HEK293 (cell line): Measurements from ENCODE around the gene USP2.

Experiments
- CTCF ChIA-PET: fragments of 350-600 bp; formaldehyde crosslinking; extraction: SDS; loops from one replicate; lab custom pipeline; 2021; ENCODE audit warnings: antibody characterized with exemption; lab: Yijun Ruan, JAX
- POLR2A ChIA-PET: fragments of 300-600 bp; formaldehyde crosslinking; extraction: SDS; loops from one replicate; lab custom pipeline; 2020; ENCODE audit warnings: antibody characterized with exemption, inconsistent platforms; lab: Yijun Ruan, JAX
- H3K27ac ChIP-seq: fragments of 200-500 bp; sonication (Bioruptor generic); 2 replicates; pipeline ENCODE4 v1.5.1; 2014; ENCODE audit warnings: low read depth, low read length, control low read depth, inconsistent platforms; ENCODE audit errors: extremely low read depth
- H3K36me3 ChIP-seq, 2 experiments: fragments of 200-500 bp in 1 of 2; sonication (Bioruptor generic) in 1 of 2; 1 replicate in 1 of 2; 2 replicates in 1 of 2; pipeline ENCODE4 v1.5.1; 2014 to 2017; ENCODE audit warnings: inconsistent platforms in 2 of 2, low read length in 2 of 2; ENCODE audit not compliant: control insufficient read depth in 2 of 2, insufficient read depth in 1 of 2
- H3K4me1 ChIP-seq: fragments of 200-500 bp; sonication (Bioruptor generic); 2 replicates; pipeline ENCODE4 v1.5.1; 2014; ENCODE audit warnings: mild to moderate bottlenecking, low read length, inconsistent platforms; ENCODE audit not compliant: control insufficient read depth, insufficient read depth
- H3K4me3 ChIP-seq: 2 replicates; pipeline ENCODE4 v1.5.1; 2011; ENCODE audit warnings: low read depth, mild to moderate bottlenecking, control low read depth, low read length, moderate library complexity
- H3K9me3 ChIP-seq: fragments of 200-500 bp; sonication (Bioruptor generic); 2 replicates; pipeline ENCODE4 v1.5.1; 2014; ENCODE audit warnings: low read depth, low read length, inconsistent platforms; ENCODE audit not compliant: control insufficient read depth, insufficient read depth
- EGR2 ChIP-seq: fragments of 450-650 bp; formaldehyde crosslinking; IDR thresholded peaks from 2 replicates; pipeline ENCODE4 v1.5.1; 2016; ENCODE audit warnings: low read depth, missing biosample characterization, missing genetic modification characterization
- FEZF1 ChIP-seq: fragments of 450-650 bp; formaldehyde crosslinking; IDR thresholded peaks from 2 replicates; pipeline ENCODE4 v1.5.1; 2016; ENCODE audit warnings: missing biosample characterization, missing genetic modification characterization
- HOXA7 ChIP-seq: sonication (generic); formaldehyde crosslinking; IDR thresholded peaks from 2 replicates; pipeline ENCODE4 v1.8.1; 2022; ENCODE audit warnings: missing genetic modification reagents, borderline replicate concordance
- IKZF3 ChIP-seq: fragments of 450-650 bp; IDR thresholded peaks from 2 replicates; pipeline ENCODE4 v1.5.0; 2018; ENCODE audit warnings: missing biosample characterization, mild to moderate bottlenecking, missing genetic modification characterization, moderate library complexity
- ZNF23 ChIP-seq: fragments of 450-650 bp; formaldehyde crosslinking; IDR thresholded peaks from 2 replicates; pipeline ENCODE4 v1.5.1; 2016; ENCODE audit warnings: missing biosample characterization, missing genetic modification characterization, borderline replicate concordance
- ZNF335 ChIP-seq: fragments of 450-650 bp; formaldehyde crosslinking; conservative IDR thresholded peaks from 2 replicates; pipeline ENCODE4 v1.5.1; 2016; ENCODE audit warnings: missing biosample characterization, missing genetic modification characterization
- ZNF341 ChIP-seq: fragments of 450-650 bp; formaldehyde crosslinking; IDR thresholded peaks from 2 replicates; pipeline ENCODE4; 2016; ENCODE audit warnings: low read depth, missing biosample characterization, missing genetic modification characterization
- ZNF544 ChIP-seq: fragments of 450-650 bp; formaldehyde crosslinking; IDR thresholded peaks from 2 replicates; pipeline ENCODE4 v1.5.0; 2017; ENCODE audit warnings: missing biosample characterization, missing genetic modification characterization
- ZNF555 ChIP-seq: fragments of 450-650 bp; formaldehyde crosslinking; conservative IDR thresholded peaks from 2 replicates; pipeline ENCODE4 v1.5.1; 2017; ENCODE audit warnings: missing biosample characterization, mild to moderate bottlenecking, missing genetic modification characterization, inconsistent platforms
- ZNF621 ChIP-seq: fragments of 450-650 bp; formaldehyde crosslinking; IDR thresholded peaks from 2 replicates; pipeline ENCODE4 v1.5.1; 2017; ENCODE audit warnings: missing biosample characterization, missing genetic modification characterization
- ZNF624 ChIP-seq: fragments of 450-650 bp; formaldehyde crosslinking; IDR thresholded peaks from 2 replicates; pipeline ENCODE4 v1.5.1; 2017; ENCODE audit warnings: missing biosample characterization, missing genetic modification characterization
- ZNF626 ChIP-seq: fragments of 450-650 bp; sonication (Bioruptor Pico); formaldehyde crosslinking; IDR thresholded peaks from 2 replicates; pipeline ENCODE4 v1.5.1; 2018; ENCODE audit warnings: missing biosample characterization, missing genetic modification characterization, inconsistent platforms
- ZNF830 ChIP-seq: fragments of 450-650 bp; IDR thresholded peaks from 2 replicates; pipeline ENCODE4 v1.5.0; 2018; ENCODE audit warnings: missing biosample characterization, missing genetic modification characterization, low read depth, mild to moderate bottlenecking, moderate library complexity
- TF ChIP-seq, protein P1 (sequence below): IDR thresholded peaks from 2 replicates; pipeline ENCODE4 v1.6.1; 2011; ENCODE audit warnings: mild to moderate bottlenecking, low read depth, low read length, borderline replicate concordance
- TF ChIP-seq, protein P2 (sequence below): fragments of 450-650 bp; formaldehyde crosslinking; IDR thresholded peaks from 2 replicates; pipeline ENCODE4 v1.5.1; 2016; ENCODE audit warnings: missing biosample characterization, missing genetic modification characterization
- TF ChIP-seq, protein P3 (sequence below): fragments of 450-650 bp; formaldehyde crosslinking; IDR thresholded peaks from 2 replicates; pipeline ENCODE4 v1.5.1; 2016; ENCODE audit warnings: missing biosample characterization, missing genetic modification characterization
- TF ChIP-seq, protein P4 (sequence below): fragments of 450-650 bp; formaldehyde crosslinking; IDR thresholded peaks from 2 replicates; pipeline ENCODE4 v1.5.1; 2016; ENCODE audit warnings: missing biosample characterization, missing genetic modification characterization
- TF ChIP-seq, protein P5 (sequence below): fragments of 450-650 bp; formaldehyde crosslinking; IDR thresholded peaks from 2 replicates; pipeline ENCODE4 v1.5.1; 2016; ENCODE audit warnings: missing biosample characterization, missing genetic modification characterization

Gene USP2

DNA sequence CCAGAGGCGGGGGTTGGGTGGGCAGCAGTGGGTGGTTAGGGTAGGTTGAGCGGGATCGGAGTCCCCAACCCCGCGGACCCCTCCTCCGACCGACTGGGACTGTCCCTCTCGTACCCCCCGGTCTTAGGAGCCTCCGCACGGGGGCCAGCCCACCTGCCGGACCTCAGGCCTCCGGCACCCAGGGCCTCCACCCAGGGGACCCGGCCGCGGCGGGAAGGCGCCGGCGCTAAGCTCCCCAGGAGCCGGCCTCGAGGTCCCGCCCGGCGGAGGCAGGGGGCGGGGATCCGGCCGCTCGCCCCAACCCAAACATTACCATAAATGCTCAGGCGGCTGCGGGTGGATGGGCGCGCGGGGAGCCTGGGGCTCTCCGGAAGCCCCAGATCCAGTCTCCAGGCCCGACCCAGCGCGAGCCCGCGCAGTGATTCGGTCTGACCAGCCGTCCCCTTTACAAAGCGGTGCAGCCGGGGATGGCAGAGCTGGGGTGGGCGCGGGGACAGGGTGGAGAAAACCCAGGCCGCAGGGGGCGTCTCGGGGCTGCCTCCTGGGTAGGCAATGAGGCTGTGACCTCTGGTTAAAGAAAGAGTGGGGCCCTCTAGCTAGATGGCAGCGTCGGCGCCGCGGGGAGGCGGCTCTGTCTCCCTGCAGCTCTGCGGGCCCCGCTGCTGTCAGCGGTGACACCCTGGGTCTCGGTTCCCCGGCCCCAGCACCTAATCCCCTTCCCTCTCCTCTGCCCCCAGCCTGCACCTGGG is 60.5 kb downstream of the USP2 start (continued):
- TF ChIP-seq ZNF621 (tag by site-specific recombination) (no peak), EGR2 (tag by site-specific recombination) (peak; percentile 46), ZNF624 (tag by site-specific recombination) (no peak)
- TF ChIP-seq, protein P1, sequence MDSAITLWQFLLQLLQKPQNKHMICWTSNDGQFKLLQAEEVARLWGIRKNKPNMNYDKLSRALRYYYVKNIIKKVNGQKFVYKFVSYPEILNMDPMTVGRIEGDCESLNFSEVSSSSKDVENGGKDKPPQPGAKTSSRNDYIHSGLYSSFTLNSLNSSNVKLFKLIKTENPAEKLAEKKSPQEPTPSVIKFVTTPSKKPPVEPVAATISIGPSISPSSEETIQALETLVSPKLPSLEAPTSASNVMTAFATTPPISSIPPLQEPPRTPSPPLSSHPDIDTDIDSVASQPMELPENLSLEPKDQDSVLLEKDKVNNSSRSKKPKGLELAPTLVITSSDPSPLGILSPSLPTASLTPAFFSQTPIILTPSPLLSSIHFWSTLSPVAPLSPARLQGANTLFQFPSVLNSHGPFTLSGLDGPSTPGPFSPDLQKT = no peak

DNA sequence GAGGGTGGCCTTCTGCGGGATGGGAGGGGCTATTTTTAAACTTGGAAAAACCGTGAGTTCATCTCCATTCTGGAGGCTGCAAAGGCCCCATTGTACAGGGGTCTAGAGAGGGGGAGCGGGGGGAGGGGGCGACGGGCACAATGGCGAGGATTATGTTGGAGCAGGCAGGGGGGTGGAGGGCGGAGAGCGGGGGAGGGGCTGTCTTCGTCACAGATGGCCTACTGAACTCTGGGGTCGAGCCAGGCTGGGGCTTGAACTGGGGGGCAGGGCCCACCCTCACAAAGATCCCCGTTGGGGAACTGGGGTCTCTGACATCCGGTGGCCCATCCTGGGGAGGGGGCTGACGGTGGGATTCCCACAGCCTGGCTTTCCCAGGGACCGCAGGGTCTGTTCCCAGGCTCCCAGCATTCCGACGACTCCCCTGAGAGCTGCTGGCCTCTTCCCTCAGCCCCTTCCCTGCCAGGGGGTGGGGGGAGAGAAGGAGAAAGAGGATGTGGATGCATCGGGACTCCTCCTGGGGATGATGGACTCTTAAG is 61.2 kb downstream of the USP2 start:
- no peak overlapping the region for H3K4me3 ChIP-seq
- ChIA-PET CTCF (interaction anchor here (1.3 to 15.8 kb wide), 6 partner anchors 13 to 154 kb away, joined by 9 to 151 read pairs (median 20); partner anchors contain the start of genes C1QTNF5 and RNF26), POLR2A (interaction anchor here (1.3 kb wide), 1 partner anchor 12 kb away, joined by 4 read pairs; no protein-coding TSS in a partner anchor)
- TF ChIP-seq ZNF544 (tag by site-specific recombination) = no peak
- TF ChIP-seq, protein P2, sequence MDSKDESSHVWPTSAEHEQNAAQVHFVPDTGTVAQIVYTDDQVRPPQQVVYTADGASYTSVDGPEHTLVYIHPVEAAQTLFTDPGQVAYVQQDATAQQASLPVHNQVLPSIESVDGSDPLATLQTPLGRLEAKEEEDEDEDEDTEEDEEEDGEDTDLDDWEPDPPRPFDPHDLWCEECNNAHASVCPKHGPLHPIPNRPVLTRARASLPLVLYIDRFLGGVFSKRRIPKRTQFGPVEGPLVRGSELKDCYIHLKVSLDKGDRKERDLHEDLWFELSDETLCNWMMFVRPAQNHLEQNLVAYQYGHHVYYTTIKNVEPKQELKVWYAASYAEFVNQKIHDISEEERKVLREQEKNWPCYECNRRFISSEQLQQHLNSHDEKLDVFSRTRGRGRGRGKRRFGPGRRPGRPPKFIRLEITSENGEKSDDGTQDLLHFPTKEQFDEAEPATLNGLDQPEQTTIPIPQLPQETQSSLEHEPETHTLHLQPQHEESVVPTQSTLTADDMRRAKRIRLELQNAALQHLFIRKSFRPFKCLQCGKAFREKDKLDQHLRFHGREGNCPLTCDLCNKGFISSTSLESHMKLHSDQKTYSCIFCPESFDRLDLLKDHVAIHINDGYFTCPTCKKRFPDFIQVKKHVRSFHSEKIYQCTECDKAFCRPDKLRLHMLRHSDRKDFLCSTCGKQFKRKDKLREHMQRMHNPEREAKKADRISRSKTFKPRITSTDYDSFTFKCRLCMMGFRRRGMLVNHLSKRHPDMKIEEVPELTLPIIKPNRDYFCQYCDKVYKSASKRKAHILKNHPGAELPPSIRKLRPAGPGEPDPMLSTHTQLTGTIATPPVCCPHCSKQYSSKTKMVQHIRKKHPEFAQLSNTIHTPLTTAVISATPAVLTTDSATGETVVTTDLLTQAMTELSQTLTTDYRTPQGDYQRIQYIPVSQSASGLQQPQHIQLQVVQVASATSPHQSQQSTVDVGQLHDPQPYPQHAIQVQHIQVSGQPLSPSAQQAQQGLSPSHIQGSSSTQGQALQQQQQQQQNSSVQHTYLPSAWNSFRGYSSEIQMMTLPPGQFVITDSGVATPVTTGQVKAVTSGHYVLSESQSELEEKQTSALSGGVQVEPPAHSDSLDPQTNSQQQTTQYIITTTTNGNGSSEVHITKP (tag by site-specific recombination) = peak; percentile 22; the same call in 1 of the 2 replicates
- TF ChIP-seq, protein P3, sequence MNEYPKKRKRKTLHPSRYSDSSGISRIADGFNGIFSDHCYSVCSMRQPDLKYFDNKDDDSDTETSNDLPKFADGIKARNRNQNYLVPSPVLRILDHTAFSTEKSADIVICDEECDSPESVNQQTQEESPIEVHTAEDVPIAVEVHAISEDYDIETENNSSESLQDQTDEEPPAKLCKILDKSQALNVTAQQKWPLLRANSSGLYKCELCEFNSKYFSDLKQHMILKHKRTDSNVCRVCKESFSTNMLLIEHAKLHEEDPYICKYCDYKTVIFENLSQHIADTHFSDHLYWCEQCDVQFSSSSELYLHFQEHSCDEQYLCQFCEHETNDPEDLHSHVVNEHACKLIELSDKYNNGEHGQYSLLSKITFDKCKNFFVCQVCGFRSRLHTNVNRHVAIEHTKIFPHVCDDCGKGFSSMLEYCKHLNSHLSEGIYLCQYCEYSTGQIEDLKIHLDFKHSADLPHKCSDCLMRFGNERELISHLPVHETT (tag by site-specific recombination) = no peak
- TF ChIP-seq ZNF23 = no peak
- TF ChIP-seq ZNF830 = no peak
- peak; percentile 35; the same call in 1 of the 2 replicates for TF ChIP-seq FEZF1 (tag by site-specific recombination)
- peak; percentile 47; the same call in 1 of the 2 replicates for TF ChIP-seq IKZF3
- no peak for TF ChIP-seq ZNF335
- no peak for TF ChIP-seq ZNF555
- peak; percentile 55 for TF ChIP-seq ZNF341 (tag by site-specific recombination)
- no peak for TF ChIP-seq ZNF626 (tag by site-specific recombination)
- no peak for TF ChIP-seq HOXA7 (CRISPR knock-in tag)
- TF ChIP-seq, protein P4, sequence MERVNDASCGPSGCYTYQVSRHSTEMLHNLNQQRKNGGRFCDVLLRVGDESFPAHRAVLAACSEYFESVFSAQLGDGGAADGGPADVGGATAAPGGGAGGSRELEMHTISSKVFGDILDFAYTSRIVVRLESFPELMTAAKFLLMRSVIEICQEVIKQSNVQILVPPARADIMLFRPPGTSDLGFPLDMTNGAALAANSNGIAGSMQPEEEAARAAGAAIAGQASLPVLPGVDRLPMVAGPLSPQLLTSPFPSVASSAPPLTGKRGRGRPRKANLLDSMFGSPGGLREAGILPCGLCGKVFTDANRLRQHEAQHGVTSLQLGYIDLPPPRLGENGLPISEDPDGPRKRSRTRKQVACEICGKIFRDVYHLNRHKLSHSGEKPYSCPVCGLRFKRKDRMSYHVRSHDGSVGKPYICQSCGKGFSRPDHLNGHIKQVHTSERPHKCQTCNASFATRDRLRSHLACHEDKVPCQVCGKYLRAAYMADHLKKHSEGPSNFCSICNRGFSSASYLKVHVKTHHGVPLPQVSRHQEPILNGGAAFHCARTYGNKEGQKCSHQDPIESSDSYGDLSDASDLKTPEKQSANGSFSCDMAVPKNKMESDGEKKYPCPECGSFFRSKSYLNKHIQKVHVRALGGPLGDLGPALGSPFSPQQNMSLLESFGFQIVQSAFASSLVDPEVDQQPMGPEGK = 0 out of 2 replicates have a peak, but pooled peaks have one; percentile 3
- TF ChIP-seq, protein P5, sequence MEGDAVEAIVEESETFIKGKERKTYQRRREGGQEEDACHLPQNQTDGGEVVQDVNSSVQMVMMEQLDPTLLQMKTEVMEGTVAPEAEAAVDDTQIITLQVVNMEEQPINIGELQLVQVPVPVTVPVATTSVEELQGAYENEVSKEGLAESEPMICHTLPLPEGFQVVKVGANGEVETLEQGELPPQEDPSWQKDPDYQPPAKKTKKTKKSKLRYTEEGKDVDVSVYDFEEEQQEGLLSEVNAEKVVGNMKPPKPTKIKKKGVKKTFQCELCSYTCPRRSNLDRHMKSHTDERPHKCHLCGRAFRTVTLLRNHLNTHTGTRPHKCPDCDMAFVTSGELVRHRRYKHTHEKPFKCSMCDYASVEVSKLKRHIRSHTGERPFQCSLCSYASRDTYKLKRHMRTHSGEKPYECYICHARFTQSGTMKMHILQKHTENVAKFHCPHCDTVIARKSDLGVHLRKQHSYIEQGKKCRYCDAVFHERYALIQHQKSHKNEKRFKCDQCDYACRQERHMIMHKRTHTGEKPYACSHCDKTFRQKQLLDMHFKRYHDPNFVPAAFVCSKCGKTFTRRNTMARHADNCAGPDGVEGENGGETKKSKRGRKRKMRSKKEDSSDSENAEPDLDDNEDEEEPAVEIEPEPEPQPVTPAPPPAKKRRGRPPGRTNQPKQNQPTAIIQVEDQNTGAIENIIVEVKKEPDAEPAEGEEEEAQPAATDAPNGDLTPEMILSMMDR (tag by site-specific recombination) = no peak
- no peaks in the 10 kb centered on the region; the same call in 1 of the 2 replicates for H3K4me1 ChIP-seq
- H3K36me3 ChIP-seq = no peaks in the 10 kb centered on the region
- H3K9me3 ChIP-seq = no peaks in the 10 kb centered on the region
- H3K27ac ChIP-seq = peak overlapping the region; percentile 57; the same call in 1 of the 2 replicates
